Natural killer cell (primary cell): ENCODE data around the gene RERE. TPM values are rescaled to one million over a fixed set of nuclear protein-coding genes. Genes with fewer than 3 reads are reported as not detected.

Experiments
- ATAC-seq, 3 donors: fragments of 150-1000 bp in 2 of 3; fragments of 200-7000 bp in 1 of 3; cut with Tn5 transposase; 1 replicate in 1 of 3; 2 replicates in 2 of 3; pipeline ENCODE4 v1.10.0; 2021; ENCODE audit warnings: mild to moderate bottlenecking in 2 of 3, moderate library complexity in 2 of 3
- DNase-seq, 2 donors: peaks; one replicate each; pipeline versions ENCODE4 v3.0.0 to v3.0.0-alpha.2; 2013 to 2021; ENCODE audit warnings: mixed read lengths in 1 of 2
- H3K27ac ChIP-seq: one replicate; pipeline ENCODE4 v1.5.1; 2013; ENCODE audit warnings: mild to moderate bottlenecking, low read length
- H3K27me3 ChIP-seq: one replicate; pipeline ENCODE4 v1.6.1; 2013; ENCODE audit warnings: low read length; ENCODE audit not compliant: control insufficient read depth, insufficient read depth
- H3K36me3 ChIP-seq: one replicate; pipeline ENCODE4 v1.6.1; 2013; ENCODE audit warnings: low read length; ENCODE audit not compliant: control insufficient read depth, insufficient read depth
- H3K4me1 ChIP-seq: one replicate; pipeline ENCODE4 v1.6.1; 2013; ENCODE audit warnings: low read length; ENCODE audit not compliant: control insufficient read depth, insufficient read depth
- H3K4me3 ChIP-seq: one replicate; pipeline ENCODE4 v1.5.1; 2013; ENCODE audit warnings: low read length
- H3K9me3 ChIP-seq: one replicate; pipeline ENCODE4 v1.6.1; 2013; ENCODE audit warnings: low read length; ENCODE audit not compliant: control insufficient read depth, insufficient read depth
- H3K27ac Mint-ChIP-seq, 2 donors: one replicate each; pipeline ENCODE4 v1.8.0; 2022; ENCODE audit warnings: mild to moderate bottlenecking in 2 of 2, mixed read lengths in 2 of 2, moderate library complexity in 1 of 2
- H3K27me3 Mint-ChIP-seq, 2 donors: one replicate each; pipeline ENCODE4 v1.8.0; 2022; ENCODE audit warnings: low read depth in 2 of 2, mixed read lengths in 2 of 2
- H3K36me3 Mint-ChIP-seq: one replicate; pipeline ENCODE4 v1.8.0; 2022; ENCODE audit warnings: mixed read lengths
- H3K4me1 Mint-ChIP-seq, 2 donors: one replicate each; pipeline ENCODE4 v1.8.0; 2022; ENCODE audit warnings: mixed read lengths in 2 of 2
- H3K4me3 Mint-ChIP-seq: one replicate; pipeline ENCODE4 v1.8.0; 2022; ENCODE audit warnings: mild to moderate bottlenecking, moderate library complexity, mixed read lengths
- H3K9me3 Mint-ChIP-seq, 2 donors: one replicate each; pipeline ENCODE4 v1.8.0; 2022; ENCODE audit warnings: mixed read lengths in 2 of 2
- WGBS: methylation state at CpG from one replicate; pipeline ENCODE4 v1.1.7; 2013; ENCODE audit warnings: missing lambda C conversion rate; ENCODE audit not compliant: insufficient coverage; 5-methylcytosine and 5-hydroxymethylcytosine counted together
- intact Hi-C: fragments of 100-400 bp; cut with micrococcal nuclease; formaldehyde crosslinking; loops from one replicate; pipeline ENCODE4 v1.14.2; 2022
- total RNA-seq, 4 donors: library from RNA; stranded (reverse); fragments of 120-200 nt in 1 of 4; gene quantifications; one replicate each; pipeline versions ENCODE4 v1.2.3 to v1.2.4, GENCODE V29; 2013 to 2022
- TF ChIP-seq, protein P1 (sequence below): fragments of 200-600 bp; IDR thresholded peaks from one replicate; pipeline ENCODE4 v1.8.0; 2022; ENCODE audit warnings: antibody characterized with exemption

RERE gene
- total RNA-seq, 3 donors from 2014 or later (not counting 1 experiment from before 2014, with no cell fraction given) = 67.7 to 76.0 (median 73.0) TPM

GRCh38 chr1:8642114-8642513 is 175.3 kb downstream of the RERE start:
- no peak overlapping the region for H3K4me3 ChIP-seq
- Mint-ChIP-seq H3K27ac (no peak overlapping the region), H3K4me1 (peaks cover 9 to 11% of the 10 kb centered on the region in 2 donors), H3K36me3 (no peaks in the 10 kb centered on the region), H3K9me3 (no peaks in the 10 kb centered on the region), H3K27me3 (no peaks in the 10 kb centered on the region), H3K4me3 (no peak overlapping the region)
- H3K9me3 ChIP-seq = no peaks in the 10 kb centered on the region
- intact Hi-C loops = loop anchor here (5.0 kb wide), 1 partner anchor 40 kb away; no protein-coding TSS in a partner anchor
- TF ChIP-seq, protein P1, sequence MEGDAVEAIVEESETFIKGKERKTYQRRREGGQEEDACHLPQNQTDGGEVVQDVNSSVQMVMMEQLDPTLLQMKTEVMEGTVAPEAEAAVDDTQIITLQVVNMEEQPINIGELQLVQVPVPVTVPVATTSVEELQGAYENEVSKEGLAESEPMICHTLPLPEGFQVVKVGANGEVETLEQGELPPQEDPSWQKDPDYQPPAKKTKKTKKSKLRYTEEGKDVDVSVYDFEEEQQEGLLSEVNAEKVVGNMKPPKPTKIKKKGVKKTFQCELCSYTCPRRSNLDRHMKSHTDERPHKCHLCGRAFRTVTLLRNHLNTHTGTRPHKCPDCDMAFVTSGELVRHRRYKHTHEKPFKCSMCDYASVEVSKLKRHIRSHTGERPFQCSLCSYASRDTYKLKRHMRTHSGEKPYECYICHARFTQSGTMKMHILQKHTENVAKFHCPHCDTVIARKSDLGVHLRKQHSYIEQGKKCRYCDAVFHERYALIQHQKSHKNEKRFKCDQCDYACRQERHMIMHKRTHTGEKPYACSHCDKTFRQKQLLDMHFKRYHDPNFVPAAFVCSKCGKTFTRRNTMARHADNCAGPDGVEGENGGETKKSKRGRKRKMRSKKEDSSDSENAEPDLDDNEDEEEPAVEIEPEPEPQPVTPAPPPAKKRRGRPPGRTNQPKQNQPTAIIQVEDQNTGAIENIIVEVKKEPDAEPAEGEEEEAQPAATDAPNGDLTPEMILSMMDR = no peak
- no peaks in the 10 kb centered on the region for H3K27me3 ChIP-seq
- no peak for ATAC-seq
- 86% methylated on average over 2 of the region's 2 CpGs for WGBS
- no peak for DNase-seq
- H3K27ac ChIP-seq = no peak overlapping the region
- H3K36me3 ChIP-seq = no peaks in the 10 kb centered on the region
- no peaks in the 10 kb centered on the region for H3K4me1 ChIP-seq

- H3K27ac Mint-ChIP-seq = no peak overlapping the region
Measured at GRCh38 chr1:8641377-8641997, 176.0 kb downstream of the RERE start.

DNA sequence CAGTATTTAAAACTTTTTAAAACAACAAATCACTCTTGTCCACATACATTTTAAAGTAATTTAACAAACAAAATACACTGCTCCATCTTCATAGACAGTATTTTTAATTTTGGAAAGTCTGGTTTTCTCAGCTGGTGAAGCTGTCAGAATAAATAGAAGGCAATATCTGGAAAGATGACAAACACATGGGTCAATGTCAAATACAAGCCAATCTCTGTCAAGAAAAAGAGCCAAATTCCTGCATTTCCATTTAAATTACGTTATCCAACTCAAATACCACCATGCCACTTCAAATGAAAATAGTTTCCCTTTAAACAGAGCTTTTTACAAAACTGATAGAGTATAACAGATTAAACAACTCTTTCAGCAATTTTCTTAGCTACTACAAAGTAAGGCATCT is 176.5 kb downstream of the RERE start:
- H3K36me3 ChIP-seq = no peaks in the 10 kb centered on the region
- TF ChIP-seq, protein P1 = no peak
- WGBS = 86% methylated on average over 1 of the region's 1 CpG
- ATAC-seq = no peak
- no peaks in the 10 kb centered on the region for H3K9me3 ChIP-seq
- H3K4me1 Mint-ChIP-seq = peaks cover 5 to 7% of the 10 kb centered on the region in 2 donors
- no peak overlapping the region for H3K27ac ChIP-seq
- H3K36me3 Mint-ChIP-seq = no peaks in the 10 kb centered on the region
- intact Hi-C loops = loop anchor here (5.0 kb wide), 1 partner anchor 39 kb away; no protein-coding TSS in a partner anchor
- H3K4me3 ChIP-seq = no peak overlapping the region
- no peak overlapping the region for H3K27ac Mint-ChIP-seq
- DNase-seq = no peak
- H3K27me3 ChIP-seq = no peaks in the 10 kb centered on the region
- H3K27me3 Mint-ChIP-seq = no peaks in the 10 kb centered on the region
- H3K9me3 Mint-ChIP-seq = no peaks in the 10 kb centered on the region
- H3K4me3 Mint-ChIP-seq = no peak overlapping the region
- no peaks in the 10 kb centered on the region for H3K4me1 ChIP-seq

More at GRCh38 chr1:8641377-8641997, 176.0 kb downstream of the RERE start:
- H3K4me3 ChIP-seq = no peak overlapping the region
- TF ChIP-seq, protein P1 = no peak
- Mint-ChIP-seq H3K27me3 (no peaks in the 10 kb centered on the region), H3K4me3 (no peak overlapping the region), H3K36me3 (no peaks in the 10 kb centered on the region), H3K4me1 (peaks cover 5 to 7% of the 10 kb centered on the region in 2 donors), H3K9me3 (no peaks in the 10 kb centered on the region)
- H3K9me3 ChIP-seq = no peaks in the 10 kb centered on the region
- H3K27ac ChIP-seq = no peak overlapping the region
- WGBS = 89% methylated on average over 2 of the region's 3 CpGs
- ATAC-seq (no peak), DNase-seq (no peak)
- no peaks in the 10 kb centered on the region for H3K4me1 ChIP-seq
- H3K36me3 ChIP-seq = no peaks in the 10 kb centered on the region
- H3K27me3 ChIP-seq = no peaks in the 10 kb centered on the region
- intact Hi-C loops = loop anchor here (5.0 kb wide), 1 partner anchor 39 kb away; no protein-coding TSS in a partner anchor

GRCh38 chr1:8639148-8639547 is 178.3 kb downstream of the RERE start:
- no peaks in the 10 kb centered on the region for H3K9me3 Mint-ChIP-seq
- intact Hi-C loops = no loop called here
- no peaks in the 10 kb centered on the region for H3K27me3 Mint-ChIP-seq
- Histone ChIP-seq H3K4me1 (no peaks in the 10 kb centered on the region), H3K27ac (no peak overlapping the region), H3K27me3 (no peaks in the 10 kb centered on the region), H3K9me3 (no peaks in the 10 kb centered on the region), H3K4me3 (no peak overlapping the region), H3K36me3 (no peaks in the 10 kb centered on the region)
- no peaks in the 10 kb centered on the region for H3K36me3 Mint-ChIP-seq
- H3K4me3 Mint-ChIP-seq = no peak overlapping the region
- H3K4me1 Mint-ChIP-seq = peaks cover 5 to 6% of the 10 kb centered on the region in 2 donors
- 99% methylated on average over 5 of the region's 5 CpGs for WGBS
- no peak overlapping the region for H3K27ac Mint-ChIP-seq
- TF ChIP-seq, protein P1 = no peak
- ATAC-seq (no peak), DNase-seq (no peak)
